Measurements from ENCODE around the gene GM2A. TPM values are rescaled to one million over a fixed set of nuclear protein-coding genes. Genes with fewer than 3 reads are reported as not detected.

The GM2A gene
- total and polyA plus RNA-seq, 2 of the 13 experiments (the other 11 are each of a cell fraction or from before 2014, with no cell fraction given), result 14.6 to 29.6 TPM

DNA sequence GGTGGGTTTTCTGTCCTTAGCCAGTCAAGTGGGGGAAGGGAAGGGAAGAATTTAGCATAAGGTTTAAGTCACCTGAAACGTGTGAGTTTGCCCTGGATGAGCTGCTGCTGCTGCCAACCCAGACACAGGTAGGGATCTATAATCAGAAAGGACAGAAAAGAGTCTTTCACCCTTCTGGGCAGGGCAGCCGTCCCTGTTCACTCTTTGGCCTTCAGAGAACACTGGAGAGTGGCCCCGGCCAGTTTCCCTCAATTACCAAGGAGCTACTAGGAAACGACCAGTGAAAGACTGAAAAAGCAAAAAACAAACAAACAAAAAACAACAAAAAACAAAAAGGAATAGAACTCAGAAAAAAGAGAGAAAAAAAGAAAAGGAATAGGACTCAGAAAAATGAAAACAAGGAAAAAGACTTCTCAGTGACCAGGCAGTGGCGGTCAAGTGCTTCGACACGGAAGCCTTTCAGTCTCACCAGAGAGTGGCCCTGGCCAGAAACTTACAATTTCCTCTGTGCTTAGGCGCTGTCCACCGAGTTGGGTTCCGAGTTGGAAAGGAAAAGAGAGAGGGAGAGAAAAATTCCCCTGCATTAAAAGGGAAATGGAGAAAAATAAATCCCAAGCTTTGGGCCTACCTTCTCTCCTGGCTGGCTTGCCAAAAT lies 2.5 kb upstream of the GM2A start (continued):
- TF ChIP-seq STAT6 (CRISPR knock-in tag; IDR thresholded peaks at IDR 0.05; ENCODE audit: borderline replicate concordance), result no peak
- no peak for TF ChIP-seq POGK (CRISPR knock-in tag; conservative IDR thresholded peaks at IDR 0.05)
- 0 out of 2 replicates have a peak, but pooled peaks have one; percentile 13 for TF ChIP-seq ZNF264 (CRISPR knock-in tag; IDR thresholded peaks at IDR 0.05)
- TF ChIP-seq MED1 (CRISPR knock-in tag; IDR thresholded peaks at IDR 0.05), result 0 out of 2 replicates have a peak, but pooled peaks have one; percentile 4
- TF ChIP-seq, protein P1, sequence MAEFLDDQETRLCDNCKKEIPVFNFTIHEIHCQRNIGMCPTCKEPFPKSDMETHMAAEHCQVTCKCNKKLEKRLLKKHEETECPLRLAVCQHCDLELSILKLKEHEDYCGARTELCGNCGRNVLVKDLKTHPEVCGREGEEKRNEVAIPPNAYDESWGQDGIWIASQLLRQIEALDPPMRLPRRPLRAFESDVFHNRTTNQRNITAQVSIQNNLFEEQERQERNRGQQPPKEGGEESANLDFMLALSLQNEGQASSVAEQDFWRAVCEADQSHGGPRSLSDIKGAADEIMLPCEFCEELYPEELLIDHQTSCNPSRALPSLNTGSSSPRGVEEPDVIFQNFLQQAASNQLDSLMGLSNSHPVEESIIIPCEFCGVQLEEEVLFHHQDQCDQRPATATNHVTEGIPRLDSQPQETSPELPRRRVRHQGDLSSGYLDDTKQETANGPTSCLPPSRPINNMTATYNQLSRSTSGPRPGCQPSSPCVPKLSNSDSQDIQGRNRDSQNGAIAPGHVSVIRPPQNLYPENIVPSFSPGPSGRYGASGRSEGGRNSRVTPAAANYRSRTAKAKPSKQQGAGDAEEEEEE (CRISPR knock-in tag; IDR thresholded peaks at IDR 0.05; ENCODE audit: borderline replicate concordance), result no peak
- no peak for TF ChIP-seq CC2D1A (CRISPR knock-in tag; IDR thresholded peaks at IDR 0.05)
- TF ChIP-seq NFAT5 (CRISPR knock-in tag; IDR thresholded peaks at IDR 0.05), result no peak
- TF ChIP-seq ZNF30 (CRISPR knock-in tag; IDR thresholded peaks at IDR 0.05), result no peak
- TF ChIP-seq ZNF609 (CRISPR knock-in tag; IDR thresholded peaks at IDR 0.05; ENCODE audit: borderline replicate concordance), result no peak
- TF ChIP-seq ZNF773 (CRISPR knock-in tag; IDR thresholded peaks at IDR 0.05; ENCODE audit: borderline replicate concordance), result no peak
- 0 out of 2 replicates have a peak, but pooled peaks have one; percentile 53 for TF ChIP-seq MIER2 (CRISPR knock-in tag; IDR thresholded peaks at IDR 0.05)
- TF ChIP-seq IKZF1 (IDR thresholded peaks at IDR 0.05), result no peak
